HL-60 (cell line): Measurements from ENCODE around the gene SEPTIN10.
"Not testable (repeated sequence)": the region's sequence is repeated elsewhere in the genome, so short reads cannot be mapped to it uniquely, and the experiment has no call there.

ENCODE experiments used
- DNase-seq, 2 experiments: peaks; one replicate each; pipeline ENCODE4 v3.0.0-alpha.2; 2010 to 2020; ENCODE audit warnings: low read depth in 1 of 2, low spot score in 1 of 2
- H3K27ac ChIP-seq: fragments of 250-450 bp; sonication (Bioruptor Pico); replicated peaks from 2 replicates; pipeline ENCODE4 v1.5.1; 2020; ENCODE audit warnings: mild to moderate bottlenecking, moderate library complexity
- H3K27me3 ChIP-seq: fragments of 250-450 bp; sonication (Bioruptor Pico); 2 replicates; pipeline ENCODE4 v1.5.1; 2021; ENCODE audit warnings: mild to moderate bottlenecking, moderate library complexity; ENCODE audit not compliant: insufficient read depth, poor library complexity, severe bottlenecking
- H3K4me3 ChIP-seq: replicated peaks from 2 replicates; pipeline ENCODE4 v1.5.1; 2011; ENCODE audit warnings: mild to moderate bottlenecking, control low read depth, low read length; ENCODE audit not compliant: insufficient read depth
- GABPA ChIP-seq: IDR thresholded peaks from 2 replicates; pipeline ENCODE4 v1.6.1; 2012; ENCODE audit warnings: low read depth
- POLR2AphosphoS5 ChIP-seq: IDR thresholded peaks from 2 replicates; pipeline ENCODE4 v1.6.1; 2012; ENCODE audit warnings: low read depth
- SPI1 ChIP-seq: IDR thresholded peaks from 2 replicates; pipeline ENCODE4 v1.6.1; 2012; ENCODE audit warnings: low read depth, mild to moderate bottlenecking, borderline replicate concordance
- TF ChIP-seq, protein P1 (sequence below): IDR thresholded peaks from one replicate; pipeline ENCODE4 v1.5.1; 2011; ENCODE audit warnings: low read length, control low read depth, inconsistent platforms; ENCODE audit not compliant: insufficient read depth
- TF ChIP-seq, protein P2 (sequence below): IDR thresholded peaks from 2 replicates; pipeline ENCODE4 v1.6.1; 2012; ENCODE audit warnings: low read depth; ENCODE audit not compliant: insufficient replicate concordance

SEPTIN10 gene

DNA sequence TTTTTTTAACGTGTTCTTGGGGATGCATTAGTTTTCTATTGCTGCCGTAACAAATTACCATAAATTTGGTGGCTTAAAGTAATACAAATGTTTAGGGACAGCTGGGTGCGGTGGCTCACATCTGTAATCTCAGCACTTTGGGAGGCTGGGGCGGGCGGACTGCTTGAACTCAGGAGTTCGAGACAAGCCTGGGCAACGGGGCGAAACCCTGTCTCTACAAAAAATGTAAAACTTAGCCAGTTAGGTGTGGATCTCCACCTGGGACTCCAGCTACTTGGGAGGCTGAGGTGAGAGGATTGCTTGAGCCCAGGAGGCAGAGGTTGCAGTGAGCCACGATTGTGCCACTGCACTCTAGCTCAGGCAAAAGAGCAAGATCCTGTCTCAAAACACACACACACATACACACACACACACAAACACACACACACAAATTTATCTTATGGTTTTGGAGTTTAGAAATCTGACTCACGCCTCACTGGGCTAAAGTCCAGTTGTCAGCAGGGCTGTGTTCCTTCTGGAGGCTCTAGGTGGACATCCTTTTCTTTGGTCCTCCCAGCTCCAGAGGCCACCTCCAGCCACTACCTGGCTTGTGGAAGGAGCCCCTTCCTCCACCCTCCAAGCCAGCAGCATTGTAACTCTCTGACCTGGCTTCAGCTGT lies 76.1 kb downstream of the SEPTIN10 start:
- TF ChIP-seq POLR2AphosphoS5 (no peak), SPI1 (no peak)
- TF ChIP-seq, protein P1, sequence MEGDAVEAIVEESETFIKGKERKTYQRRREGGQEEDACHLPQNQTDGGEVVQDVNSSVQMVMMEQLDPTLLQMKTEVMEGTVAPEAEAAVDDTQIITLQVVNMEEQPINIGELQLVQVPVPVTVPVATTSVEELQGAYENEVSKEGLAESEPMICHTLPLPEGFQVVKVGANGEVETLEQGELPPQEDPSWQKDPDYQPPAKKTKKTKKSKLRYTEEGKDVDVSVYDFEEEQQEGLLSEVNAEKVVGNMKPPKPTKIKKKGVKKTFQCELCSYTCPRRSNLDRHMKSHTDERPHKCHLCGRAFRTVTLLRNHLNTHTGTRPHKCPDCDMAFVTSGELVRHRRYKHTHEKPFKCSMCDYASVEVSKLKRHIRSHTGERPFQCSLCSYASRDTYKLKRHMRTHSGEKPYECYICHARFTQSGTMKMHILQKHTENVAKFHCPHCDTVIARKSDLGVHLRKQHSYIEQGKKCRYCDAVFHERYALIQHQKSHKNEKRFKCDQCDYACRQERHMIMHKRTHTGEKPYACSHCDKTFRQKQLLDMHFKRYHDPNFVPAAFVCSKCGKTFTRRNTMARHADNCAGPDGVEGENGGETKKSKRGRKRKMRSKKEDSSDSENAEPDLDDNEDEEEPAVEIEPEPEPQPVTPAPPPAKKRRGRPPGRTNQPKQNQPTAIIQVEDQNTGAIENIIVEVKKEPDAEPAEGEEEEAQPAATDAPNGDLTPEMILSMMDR, result no peak
- Histone ChIP-seq H3K27ac (no peak overlapping the region), H3K4me3 (no peak overlapping the region), H3K27me3 (peaks cover 7% of the 10 kb centered on the region)
- DNase-seq, result no peak

DNA sequence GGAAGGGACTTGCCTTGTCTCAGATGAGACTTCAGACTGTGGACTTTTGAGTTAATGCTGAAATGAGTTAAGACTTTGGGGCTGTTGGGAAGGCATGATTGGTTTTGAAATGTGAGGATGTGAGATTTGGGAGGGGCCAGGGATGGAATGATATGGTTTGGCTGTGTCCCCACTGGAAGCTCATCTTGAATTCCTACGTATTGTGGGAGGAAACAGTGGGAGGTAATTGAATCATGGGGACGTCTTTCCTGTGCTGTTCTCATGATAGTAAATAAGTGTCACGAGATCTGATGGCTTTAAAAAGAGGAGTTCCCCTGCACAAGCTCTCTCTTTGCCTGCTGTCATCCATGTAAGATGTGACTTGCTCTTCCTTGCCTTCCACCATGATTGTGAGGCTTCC lies 77.2 kb downstream of the SEPTIN10 start:
- H3K4me3 ChIP-seq, DNase-seq, H3K27ac ChIP-seq: not testable (repeated sequence)
- peaks cover 12% of the 10 kb centered on the region for H3K27me3 ChIP-seq

DNA sequence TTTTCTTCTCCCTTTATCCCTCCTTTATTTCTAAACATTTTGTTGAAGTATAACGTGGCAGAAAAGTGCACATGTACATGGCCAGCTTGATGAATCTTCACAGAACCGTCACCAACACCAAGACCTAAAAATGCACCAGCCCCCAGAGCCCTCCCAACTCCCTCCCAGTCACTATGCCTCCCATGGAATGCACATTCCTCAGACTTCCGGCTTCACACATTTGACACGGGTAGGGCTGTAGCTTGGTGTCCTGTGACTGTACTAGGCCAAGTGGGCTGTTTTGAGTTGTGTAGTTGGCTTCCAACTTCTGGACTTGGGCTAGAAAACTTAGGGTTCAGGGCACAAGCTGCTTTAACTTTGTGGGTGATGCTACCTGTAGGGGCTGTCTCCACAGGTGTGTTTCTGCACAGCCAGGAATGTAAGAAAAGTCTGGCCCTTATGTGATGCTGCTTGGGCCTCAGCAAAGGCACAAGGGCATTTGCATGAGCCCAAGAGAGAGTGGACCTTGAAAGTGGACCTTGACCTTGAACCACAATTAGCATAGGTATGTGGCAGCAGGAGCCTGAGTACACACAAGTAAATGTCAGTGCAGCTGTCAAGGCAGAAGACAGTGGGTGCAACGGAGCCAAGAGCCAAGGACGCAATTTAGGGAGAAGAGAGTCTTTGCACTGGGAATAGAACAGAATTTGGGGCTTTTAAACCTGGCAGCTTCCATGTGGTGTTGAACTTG lies 78.4 kb downstream of the SEPTIN10 start:
- no peak for DNase-seq
- no peak overlapping the region for H3K27ac ChIP-seq
- H3K4me3 ChIP-seq, result no peak overlapping the region
- TF ChIP-seq, protein P1, result no peak
- TF ChIP-seq POLR2AphosphoS5 (no peak), SPI1 (no peak), GABPA (no peak)
- TF ChIP-seq, protein P2, sequence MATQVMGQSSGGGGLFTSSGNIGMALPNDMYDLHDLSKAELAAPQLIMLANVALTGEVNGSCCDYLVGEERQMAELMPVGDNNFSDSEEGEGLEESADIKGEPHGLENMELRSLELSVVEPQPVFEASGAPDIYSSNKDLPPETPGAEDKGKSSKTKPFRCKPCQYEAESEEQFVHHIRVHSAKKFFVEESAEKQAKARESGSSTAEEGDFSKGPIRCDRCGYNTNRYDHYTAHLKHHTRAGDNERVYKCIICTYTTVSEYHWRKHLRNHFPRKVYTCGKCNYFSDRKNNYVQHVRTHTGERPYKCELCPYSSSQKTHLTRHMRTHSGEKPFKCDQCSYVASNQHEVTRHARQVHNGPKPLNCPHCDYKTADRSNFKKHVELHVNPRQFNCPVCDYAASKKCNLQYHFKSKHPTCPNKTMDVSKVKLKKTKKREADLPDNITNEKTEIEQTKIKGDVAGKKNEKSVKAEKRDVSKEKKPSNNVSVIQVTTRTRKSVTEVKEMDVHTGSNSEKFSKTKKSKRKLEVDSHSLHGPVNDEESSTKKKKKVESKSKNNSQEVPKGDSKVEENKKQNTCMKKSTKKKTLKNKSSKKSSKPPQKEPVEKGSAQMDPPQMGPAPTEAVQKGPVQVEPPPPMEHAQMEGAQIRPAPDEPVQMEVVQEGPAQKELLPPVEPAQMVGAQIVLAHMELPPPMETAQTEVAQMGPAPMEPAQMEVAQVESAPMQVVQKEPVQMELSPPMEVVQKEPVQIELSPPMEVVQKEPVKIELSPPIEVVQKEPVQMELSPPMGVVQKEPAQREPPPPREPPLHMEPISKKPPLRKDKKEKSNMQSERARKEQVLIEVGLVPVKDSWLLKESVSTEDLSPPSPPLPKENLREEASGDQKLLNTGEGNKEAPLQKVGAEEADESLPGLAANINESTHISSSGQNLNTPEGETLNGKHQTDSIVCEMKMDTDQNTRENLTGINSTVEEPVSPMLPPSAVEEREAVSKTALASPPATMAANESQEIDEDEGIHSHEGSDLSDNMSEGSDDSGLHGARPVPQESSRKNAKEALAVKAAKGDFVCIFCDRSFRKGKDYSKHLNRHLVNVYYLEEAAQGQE, result no peak
- peaks cover 9% of the 10 kb centered on the region for H3K27me3 ChIP-seq

DNA sequence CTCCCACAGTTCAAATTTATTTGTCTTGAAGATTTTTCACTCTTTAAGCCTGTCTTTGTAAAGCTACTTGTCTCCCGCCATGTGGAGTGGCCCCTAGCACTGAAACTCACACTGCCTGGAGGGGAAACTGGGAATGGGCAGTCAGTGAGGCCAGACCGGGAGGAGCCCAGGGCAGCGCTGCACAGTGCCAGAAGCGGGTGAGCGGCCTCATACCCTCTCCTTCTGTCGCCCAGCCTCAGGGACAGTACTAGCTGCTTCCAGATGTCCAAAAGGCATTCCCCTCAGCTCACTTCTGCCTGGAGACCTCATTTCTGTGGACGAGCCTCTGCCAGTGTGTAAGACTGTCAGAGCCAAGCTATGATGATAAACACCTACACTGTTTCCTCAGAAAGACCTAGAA lies 79.9 kb downstream of the SEPTIN10 start:
- H3K27me3 ChIP-seq, result peaks cover 9% of the 10 kb centered on the region
- H3K4me3 ChIP-seq, result no peak overlapping the region
- no peak overlapping the region for H3K27ac ChIP-seq
- TF ChIP-seq, protein P1, result no peak
- TF ChIP-seq GABPA, result no peak
- no peak for TF ChIP-seq POLR2AphosphoS5
- TF ChIP-seq, protein P2, result no peak
- no peak for TF ChIP-seq SPI1
- no peak for DNase-seq
